GM18858 (cell line): Measurements from ENCODE around the gene TRIM54.

Experiments used
- ATAC-seq: cut with Tn5 transposase; IDR thresholded peaks from one replicate; pipeline ENCODE4 v1.9.1; 2021; ENCODE audit not compliant: unreplicated experiment

TRIM54 gene, protein sequence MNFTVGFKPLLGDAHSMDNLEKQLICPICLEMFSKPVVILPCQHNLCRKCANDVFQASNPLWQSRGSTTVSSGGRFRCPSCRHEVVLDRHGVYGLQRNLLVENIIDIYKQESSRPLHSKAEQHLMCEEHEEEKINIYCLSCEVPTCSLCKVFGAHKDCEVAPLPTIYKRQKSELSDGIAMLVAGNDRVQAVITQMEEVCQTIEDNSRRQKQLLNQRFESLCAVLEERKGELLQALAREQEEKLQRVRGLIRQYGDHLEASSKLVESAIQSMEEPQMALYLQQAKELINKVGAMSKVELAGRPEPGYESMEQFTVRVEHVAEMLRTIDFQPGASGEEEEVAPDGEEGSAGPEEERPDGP

DNA sequence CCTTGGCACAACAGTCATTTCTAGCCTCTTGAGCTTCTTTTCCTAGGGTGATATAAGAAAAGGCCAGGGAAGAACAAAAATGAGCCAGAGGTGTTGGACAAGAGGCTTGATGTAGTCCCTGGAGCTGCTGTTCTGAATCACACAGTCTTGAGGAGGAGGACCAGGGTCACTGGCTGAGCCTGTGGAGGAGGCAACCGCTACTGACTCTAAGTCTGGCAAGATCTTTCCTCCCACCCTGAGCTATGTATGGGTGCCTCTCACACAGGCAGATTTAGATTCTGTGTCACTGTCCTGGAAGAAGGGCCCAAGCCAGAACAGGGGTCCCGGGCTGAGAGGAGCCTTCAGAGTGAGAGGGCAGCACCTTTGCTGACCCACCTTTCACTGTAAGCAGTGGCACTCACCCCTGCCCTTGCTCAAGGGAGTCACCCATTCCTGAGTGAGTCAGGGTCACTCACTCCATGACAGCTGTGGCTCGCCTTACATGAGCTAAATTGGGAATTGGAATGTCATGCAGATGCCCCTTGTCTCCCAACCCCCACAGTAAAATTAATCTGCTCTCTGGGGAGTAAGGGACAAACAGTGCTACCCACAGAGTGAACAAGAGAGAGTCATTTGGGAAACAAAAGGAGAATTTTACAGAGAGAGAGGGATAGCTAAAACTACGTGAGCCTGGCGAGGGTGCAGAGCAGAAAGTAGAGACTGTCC is at the start of gene TRIM54:
Gene TRIM54, plus strand, starts transcription at position 575 of the 705 bp plus-strand sequence. CDS start 303 bp downstream, outside the sequence.
- no peak for ATAC-seq

- no peak for ATAC-seq
Observed at GRCh38 chr2:27233341-27233740, 48.9 kb upstream of the TRIM54 start.

- no peak for ATAC-seq
Observed at GRCh38 chr2:27236136-27236535, 46.1 kb upstream of the TRIM54 start.

- no peak for ATAC-seq
Observed at GRCh38 chr2:27236626-27237025, 45.6 kb upstream of the TRIM54 start.

- ATAC-seq: no peak
Observed at GRCh38 chr2:27237341-27237945, 44.8 kb upstream of the TRIM54 start.

DNA sequence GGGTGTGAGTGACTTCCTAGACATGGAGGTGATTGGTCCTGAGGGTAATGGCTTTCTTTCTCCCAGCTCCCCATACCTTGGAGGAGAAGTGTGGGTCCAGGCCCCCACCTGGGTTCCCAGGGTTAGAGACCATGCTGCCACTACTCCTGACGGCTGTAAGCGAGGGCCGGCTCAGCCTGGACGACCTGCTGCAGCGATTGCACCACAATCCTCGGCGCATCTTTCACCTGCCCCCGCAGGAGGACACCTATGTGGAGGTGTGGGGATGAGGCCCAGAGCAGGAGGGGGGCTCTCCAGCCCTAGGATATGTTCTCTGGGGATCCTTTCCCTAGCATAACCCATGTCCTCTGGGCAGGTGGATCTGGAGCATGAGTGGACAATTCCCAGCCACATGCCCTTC is 43.3 kb upstream of the TRIM54 start:
- ATAC-seq: no peak

GRCh38 chr2:27240406-27240805 is 41.8 kb upstream of the TRIM54 start:
- no peak for ATAC-seq

GRCh38 chr2:27241761-27242613 is 40.2 kb upstream of the TRIM54 start:
- no peak for ATAC-seq

DNA sequence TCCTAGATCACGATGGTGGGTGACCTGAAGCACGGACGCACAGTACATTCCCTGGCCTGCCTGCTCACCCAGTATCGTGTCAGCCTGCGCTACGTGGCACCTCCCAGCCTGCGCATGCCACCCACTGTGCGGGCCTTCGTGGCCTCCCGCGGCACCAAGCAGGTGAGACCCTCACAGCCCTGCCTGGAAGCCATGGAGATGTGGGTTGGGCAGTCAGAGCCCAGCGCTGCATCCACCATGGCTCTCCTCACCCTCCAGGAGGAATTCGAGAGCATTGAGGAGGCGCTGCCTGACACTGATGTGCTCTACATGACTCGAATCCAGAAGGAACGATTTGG is 39.6 kb upstream of the TRIM54 start:
- ATAC-seq: no peak

GRCh38 chr2:27243391-27244130 is 38.7 kb upstream of the TRIM54 start:
- ATAC-seq: no peak

DNA sequence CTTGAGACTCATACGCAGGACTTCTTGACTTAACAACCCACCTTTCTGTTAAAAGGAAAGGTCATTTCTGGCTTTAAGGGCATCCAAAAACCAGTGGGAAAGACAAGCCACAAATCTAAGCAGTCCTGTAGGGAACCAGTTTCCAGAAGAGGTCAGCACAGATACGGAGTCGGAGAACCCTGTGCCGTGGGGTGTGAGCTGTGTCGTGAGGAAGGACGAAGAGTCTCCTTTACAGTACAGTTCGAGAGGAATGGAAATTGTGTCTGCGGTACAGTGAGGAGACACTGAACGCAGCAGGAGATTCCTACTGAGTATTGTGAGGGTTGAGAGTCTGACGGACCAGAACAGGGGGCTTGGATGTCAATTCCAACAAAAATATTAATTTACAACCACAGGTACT is 37.1 kb upstream of the TRIM54 start:
- ATAC-seq: no peak

DNA sequence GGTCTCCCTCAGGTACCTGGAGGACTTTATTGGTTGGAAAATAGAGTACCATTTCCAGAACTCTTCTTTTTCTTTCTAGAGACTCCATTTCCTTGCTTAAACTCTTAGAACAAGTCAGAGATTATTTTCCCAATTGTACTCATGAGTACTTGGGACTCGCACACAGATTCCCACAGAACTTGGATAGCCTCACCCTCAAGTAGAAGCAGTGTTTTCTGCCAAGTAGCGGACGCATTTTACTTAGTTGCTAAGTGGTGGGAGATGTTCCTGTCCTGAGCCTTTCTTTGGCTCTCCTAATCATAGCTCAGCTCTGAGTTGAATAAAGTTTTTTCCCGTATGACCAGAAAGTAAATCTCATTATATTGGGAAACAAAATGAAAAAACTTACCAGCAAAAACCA is 36.6 kb upstream of the TRIM54 start:
- no peak for ATAC-seq

DNA sequence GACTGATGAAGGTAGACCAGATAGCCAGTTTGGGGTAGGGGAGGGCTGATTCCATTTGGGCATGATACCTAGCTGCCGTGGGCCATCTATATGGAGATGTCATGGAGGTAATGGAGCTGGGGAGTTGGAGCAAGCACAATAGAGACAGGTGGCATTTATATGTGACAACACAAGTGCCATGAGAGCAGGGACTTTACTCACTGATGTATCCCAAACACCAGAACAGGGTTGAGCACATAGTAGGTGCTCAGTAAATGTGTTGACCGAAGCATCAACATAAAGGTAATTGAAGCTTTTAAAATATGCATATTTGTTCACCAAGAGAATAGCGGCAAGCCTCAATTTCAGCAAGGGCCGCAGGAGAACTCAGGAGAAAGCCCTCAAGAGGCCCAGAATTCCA is 34.3 kb upstream of the TRIM54 start:
- no peak for ATAC-seq

DNA sequence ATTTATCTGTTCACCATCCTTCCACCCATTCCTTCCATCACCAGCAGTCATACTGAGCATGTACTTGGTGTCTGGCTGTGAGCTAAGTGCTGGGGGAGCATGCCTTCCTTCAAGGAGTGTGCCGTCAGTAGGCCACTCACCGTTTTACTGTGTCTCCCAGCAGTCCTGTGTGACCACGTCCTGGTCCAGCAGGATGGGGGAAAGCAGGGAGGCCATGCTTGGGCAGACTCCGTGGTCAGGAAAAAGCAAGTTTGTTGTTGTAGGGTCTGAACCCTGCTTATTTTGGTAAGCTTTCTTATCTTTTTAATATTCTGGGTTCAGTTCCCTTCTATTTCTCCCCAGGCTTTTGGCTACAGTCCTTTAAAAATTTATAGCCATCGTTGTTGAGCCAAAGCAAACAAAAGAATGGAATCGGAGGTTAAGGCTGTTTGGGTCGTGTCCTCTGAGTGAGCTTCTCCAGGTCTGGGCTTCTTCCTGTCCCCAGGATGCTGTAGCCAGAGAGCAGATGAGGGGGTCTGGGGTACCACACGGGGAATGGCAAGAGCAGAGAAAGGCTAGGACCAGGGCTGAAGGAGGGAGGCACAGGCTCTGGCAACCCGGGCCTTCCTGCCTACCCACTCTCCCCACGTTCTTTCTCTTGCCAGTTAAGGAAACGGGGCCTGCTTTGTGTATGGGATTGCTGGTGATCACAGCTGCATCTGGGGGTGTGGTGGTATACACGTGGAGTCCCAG is 32.9 kb upstream of the TRIM54 start:
- ATAC-seq: no peak

GRCh38 chr2:27249891-27250651 is 32.2 kb upstream of the TRIM54 start:
- ATAC-seq: no peak

DNA sequence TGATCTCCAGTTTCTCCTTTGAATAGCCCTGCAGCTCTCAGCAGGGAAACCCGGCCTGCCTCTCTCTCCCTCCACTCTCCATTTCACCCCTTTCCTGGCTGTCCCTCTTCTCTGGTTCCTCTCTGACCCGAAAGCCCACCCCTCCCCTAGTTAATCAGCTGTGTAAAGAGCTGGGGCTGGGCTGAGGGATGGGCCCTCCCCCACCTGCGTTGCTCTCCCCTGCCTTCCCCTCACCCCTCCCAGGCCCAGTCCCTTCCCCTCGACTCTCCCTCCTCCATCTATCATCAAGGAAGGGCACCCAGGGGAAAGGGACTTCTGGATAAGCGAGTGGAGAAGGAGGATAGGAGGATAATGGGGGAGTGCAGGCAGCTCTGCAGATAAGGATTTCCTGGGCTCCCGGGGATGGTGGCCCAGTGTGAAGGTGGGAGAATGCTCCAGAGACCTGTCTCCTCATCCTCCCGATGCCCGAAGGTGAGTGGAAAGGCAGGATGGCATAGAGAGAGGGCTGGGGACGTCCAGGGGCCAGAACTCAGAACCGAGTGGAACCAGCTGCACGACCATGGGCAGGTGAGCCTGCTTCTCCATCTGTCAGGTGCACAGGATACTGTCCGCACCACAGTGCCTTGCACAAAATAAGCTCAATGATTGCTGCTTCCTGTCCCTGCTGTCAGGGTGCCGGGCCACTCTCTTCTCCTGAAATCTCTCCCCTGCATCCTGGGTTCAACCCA is 31.4 kb upstream of the TRIM54 start:
- no peak for ATAC-seq

DNA sequence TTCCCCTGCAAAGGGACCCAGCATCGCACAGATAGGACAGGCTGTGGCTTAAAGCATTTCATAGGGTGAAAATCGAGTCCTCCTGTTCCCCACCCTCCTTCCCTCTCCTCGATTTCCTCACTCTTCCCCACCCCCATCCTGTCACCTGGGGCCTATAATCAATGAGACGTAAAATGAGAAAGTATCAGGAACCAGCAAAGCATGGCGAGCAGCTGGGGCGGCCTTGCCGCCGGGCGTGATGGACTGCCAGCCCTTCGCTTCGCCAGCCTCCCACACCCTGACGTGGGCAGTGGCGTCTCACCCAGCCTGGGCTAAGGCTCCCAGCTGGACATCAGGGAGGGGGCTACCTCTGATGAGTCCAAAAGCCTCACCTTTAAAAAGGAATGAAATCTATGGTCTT is 30.5 kb upstream of the TRIM54 start:
- no peak for ATAC-seq

GRCh38 chr2:27255187-27255586 is 27.0 kb upstream of the TRIM54 start:
- ATAC-seq: no peak

DNA sequence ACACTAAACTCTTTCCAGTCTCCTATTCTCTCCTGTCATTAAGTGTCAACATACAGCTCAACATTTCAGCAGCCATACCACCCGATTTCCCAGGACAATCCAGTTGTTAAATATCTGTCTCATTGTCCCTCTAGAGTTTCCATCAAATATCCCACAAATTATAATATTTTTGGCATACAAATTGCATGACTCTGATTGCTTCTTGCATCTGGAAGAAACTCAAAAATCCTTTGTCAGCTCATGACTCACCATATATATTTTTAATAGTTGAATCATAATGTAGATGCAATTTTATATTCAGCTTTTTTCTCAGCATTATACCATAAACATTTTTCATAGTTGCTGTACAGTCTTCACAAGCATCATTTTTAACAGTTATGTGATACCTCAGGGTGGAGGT is 26.6 kb upstream of the TRIM54 start:
- ATAC-seq: no peak
